ENCODE results near the gene ALDH3A1.

DNA sequence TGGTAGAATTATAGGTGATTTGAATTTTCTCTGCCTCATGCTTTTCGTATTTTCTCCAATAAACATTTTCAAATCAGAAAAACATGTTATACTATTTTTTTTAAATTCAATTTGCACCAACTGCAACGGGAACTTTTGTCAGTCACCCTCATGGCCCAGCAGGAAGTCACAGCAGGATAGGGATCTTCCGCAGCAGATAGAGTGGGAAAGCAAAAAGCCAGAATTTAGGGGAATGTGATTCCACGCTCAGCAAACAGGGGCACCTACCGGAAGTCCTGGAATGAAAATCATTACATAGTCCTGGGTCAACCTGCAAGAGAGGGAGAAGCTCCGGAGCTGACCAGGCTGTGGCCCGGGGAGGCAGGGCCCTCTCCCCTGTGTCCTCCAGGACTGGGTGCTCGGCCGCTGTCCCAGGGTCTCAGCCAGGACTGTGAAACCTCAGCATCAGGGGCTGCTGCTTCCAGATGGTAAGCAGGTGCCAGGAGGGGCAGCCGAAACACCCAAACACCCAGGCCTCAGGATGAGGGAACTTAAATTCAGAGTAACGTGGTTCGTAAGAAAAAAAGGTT, 35.6 kb downstream of the ALDH3A1 start:
- TF ChIP-seq, protein P1, sequence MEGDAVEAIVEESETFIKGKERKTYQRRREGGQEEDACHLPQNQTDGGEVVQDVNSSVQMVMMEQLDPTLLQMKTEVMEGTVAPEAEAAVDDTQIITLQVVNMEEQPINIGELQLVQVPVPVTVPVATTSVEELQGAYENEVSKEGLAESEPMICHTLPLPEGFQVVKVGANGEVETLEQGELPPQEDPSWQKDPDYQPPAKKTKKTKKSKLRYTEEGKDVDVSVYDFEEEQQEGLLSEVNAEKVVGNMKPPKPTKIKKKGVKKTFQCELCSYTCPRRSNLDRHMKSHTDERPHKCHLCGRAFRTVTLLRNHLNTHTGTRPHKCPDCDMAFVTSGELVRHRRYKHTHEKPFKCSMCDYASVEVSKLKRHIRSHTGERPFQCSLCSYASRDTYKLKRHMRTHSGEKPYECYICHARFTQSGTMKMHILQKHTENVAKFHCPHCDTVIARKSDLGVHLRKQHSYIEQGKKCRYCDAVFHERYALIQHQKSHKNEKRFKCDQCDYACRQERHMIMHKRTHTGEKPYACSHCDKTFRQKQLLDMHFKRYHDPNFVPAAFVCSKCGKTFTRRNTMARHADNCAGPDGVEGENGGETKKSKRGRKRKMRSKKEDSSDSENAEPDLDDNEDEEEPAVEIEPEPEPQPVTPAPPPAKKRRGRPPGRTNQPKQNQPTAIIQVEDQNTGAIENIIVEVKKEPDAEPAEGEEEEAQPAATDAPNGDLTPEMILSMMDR (IDR thresholded peaks at IDR 0.05), result no peak
- TF ChIP-seq POLR2A (IDR thresholded peaks at IDR 0.05), result no peak

All from stomach (tissue), 4 donors.